K562 (cell line): Measurements from ENCODE around the gene MMP15. TPM values are rescaled to one million over a fixed set of nuclear protein-coding genes. Genes with fewer than 3 reads are reported as not detected.

Experiments
- BCOR ChIP-seq: fragments of 450-650 bp; IDR thresholded peaks from 2 replicates; pipeline ENCODE4 v1.6.1; 2016
- BHLHE40 ChIP-seq: IDR thresholded peaks from 2 replicates; pipeline ENCODE4 v1.6.1; 2011; ENCODE audit warnings: low read length, improper control_type of control experiment
- CTBP1 ChIP-seq: fragments of 450-650 bp; IDR thresholded peaks from 2 replicates; pipeline ENCODE4 v1.6.1; 2016; ENCODE audit warnings: borderline replicate concordance
- DPF2 ChIP-seq: fragments of 450-650 bp; IDR thresholded peaks from 2 replicates; pipeline ENCODE4 v1.6.1; 2016
- EP300 ChIP-seq: IDR thresholded peaks from 2 replicates; pipeline ENCODE4 v1.6.1; 2012; ENCODE audit warnings: low read length, improper control_type of control experiment
- GATAD2B ChIP-seq: fragments of 450-650 bp; IDR thresholded peaks from 2 replicates; pipeline ENCODE4 v1.6.1; 2017; ENCODE audit warnings: mild to moderate bottlenecking, borderline replicate concordance
- HDAC6 ChIP-seq: IDR thresholded peaks from 2 replicates; pipeline ENCODE4 v1.6.1; 2012; ENCODE audit warnings: low read depth, mild to moderate bottlenecking, control low read depth, inconsistent platforms, low read length, moderate library complexity
- NFATC3 ChIP-seq: fragments of 450-650 bp; IDR thresholded peaks from 2 replicates; pipeline ENCODE4 v1.6.1; 2017; ENCODE audit warnings: mild to moderate bottlenecking
- NFE2 ChIP-seq: IDR thresholded peaks from 2 replicates; pipeline ENCODE4 v1.6.1; 2014; ENCODE audit warnings: antibody characterized with exemption, low read depth
- NFRKB ChIP-seq: fragments of 450-650 bp; IDR thresholded peaks from 2 replicates; pipeline ENCODE4 v1.6.1; 2016; ENCODE audit warnings: low read depth
- NRF1 ChIP-seq, 2 experiments: fragments of 450-650 bp; IDR thresholded peaks in 1 of 2; conservative IDR thresholded peaks in 1 of 2; 2 replicates each; pipeline ENCODE4 v1.6.1; 2014; ENCODE audit warnings: mild to moderate bottlenecking in 2 of 2
- RCOR1 ChIP-seq, 2 experiments: IDR thresholded peaks; 2 replicates each; pipeline ENCODE4 v1.6.1; 2012; ENCODE audit warnings: low read depth in 2 of 2, low read length in 2 of 2, borderline replicate concordance in 1 of 2, improper control_type of control experiment in 1 of 2
- SMARCA4 ChIP-seq: fragments of 450-650 bp; IDR thresholded peaks from 2 replicates; pipeline ENCODE4 v1.6.1; 2016
- TAF15 ChIP-seq: fragments of 200-400 bp; formaldehyde crosslinking; IDR thresholded peaks from 2 replicates; pipeline ENCODE4 v1.6.1; 2017; ENCODE audit warnings: mild to moderate bottlenecking, low read depth, low read length, moderate library complexity
- TBP ChIP-seq: optimal IDR thresholded peaks from 2 replicates; pipeline ENCODE3; 2011; ENCODE audit warnings: low read depth, low read length, improper control_type of control experiment
- THAP7 ChIP-seq: fragments of 250-450 bp; sonication (Bioruptor Pico); IDR thresholded peaks from 2 replicates; pipeline ENCODE4 v1.5.0; 2021
- TOE1 ChIP-seq, 2 experiments: fragments of 450-650 bp in 1 of 2; sonication (generic) in 1 of 2; formaldehyde crosslinking in 1 of 2; IDR thresholded peaks; 2 replicates each; pipeline versions ENCODE4 v1.7.1 to v1.8.0; 2016 to 2022; ENCODE audit warnings: borderline replicate concordance in 2 of 2, mild to moderate bottlenecking in 2 of 2, antibody characterized with exemption in 1 of 2, inconsistent platforms in 1 of 2, low read depth in 1 of 2, missing genetic modification reagents in 1 of 2, moderate library complexity in 1 of 2
- VEZF1 ChIP-seq: fragments of 200-800 bp; sonication (Bioruptor generic); IDR thresholded peaks from 2 replicates; pipeline ENCODE4 v1.6.1; 2017; ENCODE audit warnings: missing genetic modification characterization, missing compliant biosample characterization
- XRCC5 ChIP-seq: fragments of 200-400 bp; formaldehyde crosslinking; IDR thresholded peaks from 2 replicates; pipeline ENCODE4 v1.6.1; 2017; ENCODE audit warnings: low read depth, mild to moderate bottlenecking, low read length
- ZNF592 ChIP-seq: fragments of 450-650 bp; IDR thresholded peaks from 2 replicates; pipeline ENCODE4 v1.6.1; 2017; ENCODE audit warnings: antibody characterized with exemption, mild to moderate bottlenecking
- ZNF695 ChIP-seq: fragments of 450-650 bp; formaldehyde crosslinking; IDR thresholded peaks from 2 replicates; pipeline ENCODE4 v1.4.0; 2020; ENCODE audit warnings: mild to moderate bottlenecking, moderate library complexity
- ZNF766 ChIP-seq: fragments of 200-800 bp; sonication (Bioruptor generic); conservative IDR thresholded peaks from 2 replicates; pipeline ENCODE4 v1.6.1; 2016; ENCODE audit warnings: missing genetic modification characterization, missing compliant biosample characterization
- polyA plus RNA-seq, 8 experiments: library from polyadenylated mRNA; depleted of rRNA in 4 of 8; stranded (reverse) in 5 of 8; unstranded in 3 of 8; fragments of >200 nt; fragmentation: Nextera tagmentation in 2 of 8; fragmentation: Illumina TruSeq in 1 of 8; extraction: Ambion mirVana in 2 of 8; extraction: Trizol in 1 of 8; gene quantifications; 2 replicates each; pipeline versions ENCODE4 v1.2.1 to v1.2.3, GENCODE V29; 2011 to 2014; ENCODE audit warnings: inconsistent platforms in 1 of 8, missing spikeins in 1 of 8
- total RNA-seq, 7 experiments: library from RNA; depleted of rRNA in 6 of 7; stranded (reverse); fragments of >200 nt in 6 of 7; fragmentation: Illumina TruSeq in 2 of 7; extraction: Trizol in 2 of 7; gene quantifications; 2 replicates each; pipeline versions ENCODE4 v1.2.1 to v1.2.3, GENCODE V29; 2011 to 2021; ENCODE audit warnings: low replicate concordance in 1 of 7
- TF ChIP-seq, protein P1 (sequence below): sonication (generic); formaldehyde crosslinking; IDR thresholded peaks from 2 replicates; pipeline ENCODE4 v1.8.0; 2022; ENCODE audit warnings: missing genetic modification reagents, mild to moderate bottlenecking, borderline replicate concordance

MMP15 gene
- total and polyA plus RNA-seq, 9 of the 15 experiments (the other 6 are each of a cell fraction or from before 2014, with no cell fraction given): 0.01 to 20.4 (median 5.5) TPM

DNA sequence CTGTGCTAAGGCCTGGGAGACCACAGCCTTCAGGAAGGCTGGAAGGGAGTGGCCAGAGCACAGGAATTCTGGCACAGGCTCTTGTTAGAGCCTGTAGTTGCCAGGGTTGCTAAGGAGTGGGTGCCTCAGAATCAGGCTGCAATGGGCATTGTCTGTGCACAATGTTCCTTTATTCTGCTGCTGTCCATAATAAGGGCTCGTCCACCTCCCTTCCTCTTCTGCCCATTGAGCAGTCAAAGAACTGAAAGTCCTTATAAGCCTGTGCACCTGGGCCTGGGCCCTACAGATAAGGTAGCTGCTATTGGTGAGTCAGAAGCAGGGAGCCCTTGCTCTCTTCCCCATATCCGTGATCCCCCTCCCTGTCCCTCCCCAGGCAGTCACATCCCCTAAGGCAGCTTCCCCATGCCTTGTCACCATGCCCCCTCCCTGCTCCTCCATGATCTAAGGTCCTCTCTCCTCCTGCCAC is 49.2 kb upstream of the MMP15 start (continued):
- TF ChIP-seq NFRKB (0 out of 2 replicates have a peak, but pooled peaks have one; percentile 44), TOE1 (IDR thresholded peaks at IDR 0.05; ENCODE audit: borderline replicate concordance) (peak; percentile 44; the same call in 1 of the 2 replicates), TOE1 (CRISPR knock-in tag; IDR thresholded peaks at IDR 0.05; ENCODE audit: borderline replicate concordance, low read depth) (no peak), NRF1 (conservative IDR thresholded peaks at IDR 0.05 in 1 of 2, IDR thresholded peaks at IDR 0.05 in 1 of 2) (peak in 1 of 2 experiments; percentile 51; a peak in 2 of 4 replicates), TAF15 (no peak), THAP7 (no peak), RCOR1 (IDR thresholded peaks at IDR 0.05; ENCODE audit: borderline replicate concordance in 1 of 2, low read depth in 2 of 2, low read length in 2 of 2) (peak in 1 of 2 experiments; percentile 89; a peak in 2 of 4 replicates), VEZF1 (peak; percentile 83), GATAD2B (0 out of 2 replicates have a peak, but pooled peaks have one; percentile 62), ZNF766 (CRISPR knock-in tag) (no peak), BHLHE40 (peak; percentile 48; the same call in 1 of the 2 replicates), NFE2 (peak; percentile 72), TBP (peak; percentile 71), HDAC6 (no peak), SMARCA4 (peak; percentile 99), BCOR (peak; percentile 12; the same call in 1 of the 2 replicates), NFATC3 (no peak), ZNF695 (CRISPR knock-in tag) (no peak), ZNF592 (peak; percentile 47; the same call in 1 of the 2 replicates), CTBP1 (peak; percentile 94), XRCC5 (peak; percentile 27; the same call in 1 of the 2 replicates), DPF2 (peak; percentile 99), EP300 (peak; percentile 92)
- TF ChIP-seq, protein P1, sequence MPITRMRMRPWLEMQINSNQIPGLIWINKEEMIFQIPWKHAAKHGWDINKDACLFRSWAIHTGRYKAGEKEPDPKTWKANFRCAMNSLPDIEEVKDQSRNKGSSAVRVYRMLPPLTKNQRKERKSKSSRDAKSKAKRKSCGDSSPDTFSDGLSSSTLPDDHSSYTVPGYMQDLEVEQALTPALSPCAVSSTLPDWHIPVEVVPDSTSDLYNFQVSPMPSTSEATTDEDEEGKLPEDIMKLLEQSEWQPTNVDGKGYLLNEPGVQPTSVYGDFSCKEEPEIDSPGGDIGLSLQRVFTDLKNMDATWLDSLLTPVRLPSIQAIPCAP (CRISPR knock-in tag): no peak
